Kidney glomerular epithelial cell (primary cell): ENCODE results near the gene MEF2D.

Source experiments
- DNase-seq: peaks from one replicate; lab custom pipeline; 2025; lab: John Stamatoyannopoulos, UW

The MEF2D gene

GRCh38 chr1:156499842-156500542, 583 bp downstream of the MEF2D start:
- no peak for DNase-seq

GRCh38 chr1:156499194-156499841, 1.3 kb downstream of the MEF2D start:
- no peak for DNase-seq

GRCh38 chr1:156498432-156499193, 2.0 kb downstream of the MEF2D start:
- no peak for DNase-seq

GRCh38 chr1:156497743-156498431, 2.7 kb downstream of the MEF2D start:
- no peak for DNase-seq

- no peak for DNase-seq
Measured at GRCh38 chr1:156497078-156497742, 3.4 kb downstream of the MEF2D start.

- DNase-seq: no peak
Measured at GRCh38 chr1:156496211-156496761, 4.3 kb downstream of the MEF2D start.

GRCh38 chr1:156495401-156496140, 5.0 kb downstream of the MEF2D start:
- no peak for DNase-seq

- no peak for DNase-seq
Measured at GRCh38 chr1:156494309-156494895, 6.2 kb downstream of the MEF2D start.

GRCh38 chr1:156493742-156494141, 6.8 kb downstream of the MEF2D start:
- no peak for DNase-seq

- DNase-seq: no peak
Measured at GRCh38 chr1:156493154-156493631, 7.4 kb downstream of the MEF2D start.

- DNase-seq: no peak
Measured at GRCh38 chr1:156492591-156493080, 7.9 kb downstream of the MEF2D start.

- no peak for DNase-seq
Measured at GRCh38 chr1:156492013-156492590, 8.5 kb downstream of the MEF2D start.

- DNase-seq: no peak
Measured at GRCh38 chr1:156491151-156491949, 9.2 kb downstream of the MEF2D start.

GRCh38 chr1:156490401-156491032, 10.1 kb downstream of the MEF2D start:
- DNase-seq: no peak

- DNase-seq: no peak
Measured at GRCh38 chr1:156489935-156490293, 10.7 kb downstream of the MEF2D start.

- no peak for DNase-seq
Measured at GRCh38 chr1:156489166-156489934, 11.2 kb downstream of the MEF2D start.

- DNase-seq: no peak
Measured at GRCh38 chr1:156488566-156489165, 11.9 kb downstream of the MEF2D start.
